Spinal cord (tissue), 10 donors: Measurements from ENCODE around the gene LHFPL3. TPM values are rescaled to one million over a fixed set of nuclear protein-coding genes. Genes with fewer than 3 reads are reported as not detected.

Source experiments
- DNase-seq, 6 donors: peaks; one replicate each; pipeline versions ENCODE4 v3.0.0 to v3.0.0-alpha.2; 2013 to 2015; ENCODE audit warnings: low spot score in 6 of 6, low read depth in 4 of 6
- H3K27ac ChIP-seq: one replicate; pipeline ENCODE4 v1.5.1; 2013; ENCODE audit warnings: low read depth, low read length, control low read depth
- H3K27me3 ChIP-seq: one replicate; pipeline ENCODE4 v1.6.1; 2013; ENCODE audit warnings: low read length; ENCODE audit not compliant: control insufficient read depth, insufficient read depth
- H3K36me3 ChIP-seq: one replicate; pipeline ENCODE4 v1.6.1; 2013; ENCODE audit warnings: low read length; ENCODE audit not compliant: control insufficient read depth, insufficient read depth
- H3K4me1 ChIP-seq: one replicate; pipeline ENCODE4 v1.6.1; 2013; ENCODE audit warnings: low read length; ENCODE audit not compliant: control insufficient read depth, insufficient read depth
- H3K4me3 ChIP-seq: one replicate; pipeline ENCODE4 v1.5.1; 2013; ENCODE audit warnings: low read depth, low read length, control low read depth
- H3K9me3 ChIP-seq: one replicate; pipeline ENCODE4 v1.6.1; 2013; ENCODE audit warnings: low read length; ENCODE audit not compliant: control insufficient read depth, insufficient read depth
- WGBS: methylation state at CpG from one replicate; pipeline ENCODE4 v1.1.5; 2013; ENCODE audit warnings: missing lambda C conversion rate; ENCODE audit not compliant: insufficient coverage; 5-methylcytosine and 5-hydroxymethylcytosine counted together
- polyA plus RNA-seq, 2 donors: library from polyadenylated mRNA; unstranded; fragments of 120-200 nt; gene quantifications; one replicate each; pipeline ENCODE4 v1.2.1, GENCODE V29; 2013; ENCODE audit not compliant: insufficient read length in 2 of 2
- total RNA-seq, 2 donors: library from RNA; depleted of rRNA in 1 of 2; stranded (reverse); fragments of 120-200 nt in 1 of 2; fragments of >200 nt in 1 of 2; gene quantifications; one replicate each; pipeline versions ENCODE4 v1.2.3 to v1.2.4, GENCODE V29; 2013 to 2014
- donor health status: healthy.

Gene LHFPL3
- total and polyA plus RNA-seq, 4 donors = 18.8 to 78.7 (median 62.9) TPM

GRCh38 chr7:104363355-104363754 is 35.0 kb downstream of the LHFPL3 start:
- no peaks in the 10 kb centered on the region for H3K27me3 ChIP-seq
- no peaks in the 10 kb centered on the region for H3K9me3 ChIP-seq
- H3K36me3 ChIP-seq = no peaks in the 10 kb centered on the region
- H3K27ac ChIP-seq = no peak overlapping the region
- 100% methylated on average over 3 of the region's 5 CpGs for WGBS
- no peak overlapping the region for H3K4me3 ChIP-seq
- no peak for DNase-seq
- H3K4me1 ChIP-seq = no peaks in the 10 kb centered on the region

- Histone ChIP-seq H3K4me1 (no peaks in the 10 kb centered on the region), H3K27ac (no peak overlapping the region), H3K27me3 (no peaks in the 10 kb centered on the region), H3K9me3 (no peaks in the 10 kb centered on the region), H3K4me3 (no peak overlapping the region), H3K36me3 (no peaks in the 10 kb centered on the region)
- no CpG with 5 or more reads among the region's 1 CpG for WGBS
- no peak for DNase-seq
Observed at GRCh38 chr7:104366390-104366789, 38.0 kb downstream of the LHFPL3 start.

- peak overlapping the region; percentile 8 for H3K27ac ChIP-seq
- DNase-seq = peak in 4 of 6 donors; percentile 40 to 93 (median 58)
- H3K4me1 ChIP-seq = no peaks in the 10 kb centered on the region
- no peak overlapping the region for H3K4me3 ChIP-seq
- H3K27me3 ChIP-seq = no peaks in the 10 kb centered on the region
- H3K36me3 ChIP-seq = no peaks in the 10 kb centered on the region
- no peaks in the 10 kb centered on the region for H3K9me3 ChIP-seq
Observed at GRCh38 chr7:104367926-104368325, 39.5 kb downstream of the LHFPL3 start.

- Histone ChIP-seq H3K27ac (no peak overlapping the region), H3K9me3 (no peaks in the 10 kb centered on the region), H3K36me3 (no peaks in the 10 kb centered on the region), H3K4me1 (no peaks in the 10 kb centered on the region), H3K4me3 (no peak overlapping the region), H3K27me3 (no peaks in the 10 kb centered on the region)
- DNase-seq = peak in 1 of 6 donors; percentile 10
- WGBS = no CpG with 5 or more reads among the region's 4 CpGs
Observed at GRCh38 chr7:104371216-104371979, 43.0 kb downstream of the LHFPL3 start.

- Histone ChIP-seq H3K36me3 (no peaks in the 10 kb centered on the region), H3K4me3 (no peak overlapping the region), H3K4me1 (no peaks in the 10 kb centered on the region), H3K27me3 (no peaks in the 10 kb centered on the region), H3K9me3 (no peaks in the 10 kb centered on the region), H3K27ac (no peak overlapping the region)
- DNase-seq = no peak
- WGBS = 66% methylated on average over 3 of the region's 5 CpGs
Observed at GRCh38 chr7:104371980-104372357, 43.6 kb downstream of the LHFPL3 start.

GRCh38 chr7:104382616-104383015 is 54.2 kb downstream of the LHFPL3 start:
- 100% methylated on average over 2 of the region's 4 CpGs for WGBS
- no peak for DNase-seq
- H3K36me3 ChIP-seq = no peaks in the 10 kb centered on the region
- H3K4me1 ChIP-seq = no peaks in the 10 kb centered on the region
- no peak overlapping the region for H3K27ac ChIP-seq
- H3K9me3 ChIP-seq = no peaks in the 10 kb centered on the region
- no peak overlapping the region for H3K4me3 ChIP-seq
- no peaks in the 10 kb centered on the region for H3K27me3 ChIP-seq

- DNase-seq = no peak
- Histone ChIP-seq H3K27me3 (no peaks in the 10 kb centered on the region), H3K27ac (no peak overlapping the region), H3K4me3 (no peak overlapping the region), H3K36me3 (no peaks in the 10 kb centered on the region), H3K9me3 (peaks cover 2% of the 10 kb centered on the region), H3K4me1 (no peaks in the 10 kb centered on the region)
Observed at GRCh38 chr7:104386943-104387342, 58.5 kb downstream of the LHFPL3 start.

- Histone ChIP-seq H3K27ac (no peak overlapping the region), H3K4me3 (no peak overlapping the region), H3K36me3 (no peaks in the 10 kb centered on the region), H3K9me3 (peaks cover 2% of the 10 kb centered on the region), H3K4me1 (no peaks in the 10 kb centered on the region), H3K27me3 (no peaks in the 10 kb centered on the region)
- WGBS = no CpG with 5 or more reads among the region's 3 CpGs
- no peak for DNase-seq
Observed at GRCh38 chr7:104388222-104388621, 59.8 kb downstream of the LHFPL3 start.

- Histone ChIP-seq H3K9me3 (no peaks in the 10 kb centered on the region), H3K36me3 (no peaks in the 10 kb centered on the region), H3K27me3 (no peaks in the 10 kb centered on the region), H3K27ac (no peak overlapping the region), H3K4me1 (no peaks in the 10 kb centered on the region), H3K4me3 (no peak overlapping the region)
- no peak for DNase-seq
Observed at GRCh38 chr7:104395162-104395561, 66.8 kb downstream of the LHFPL3 start.

GRCh38 chr7:104397442-104397841 is 69.0 kb downstream of the LHFPL3 start:
- Histone ChIP-seq H3K27me3 (no peaks in the 10 kb centered on the region), H3K9me3 (no peaks in the 10 kb centered on the region), H3K4me1 (no peaks in the 10 kb centered on the region), H3K36me3 (no peaks in the 10 kb centered on the region), H3K4me3 (no peak overlapping the region), H3K27ac (no peak overlapping the region)
- no CpG with 5 or more reads among the region's 4 CpGs for WGBS
- no peak for DNase-seq
